ENCODE measurements around the gene KATNB1.

KATNB1 gene

DNA sequence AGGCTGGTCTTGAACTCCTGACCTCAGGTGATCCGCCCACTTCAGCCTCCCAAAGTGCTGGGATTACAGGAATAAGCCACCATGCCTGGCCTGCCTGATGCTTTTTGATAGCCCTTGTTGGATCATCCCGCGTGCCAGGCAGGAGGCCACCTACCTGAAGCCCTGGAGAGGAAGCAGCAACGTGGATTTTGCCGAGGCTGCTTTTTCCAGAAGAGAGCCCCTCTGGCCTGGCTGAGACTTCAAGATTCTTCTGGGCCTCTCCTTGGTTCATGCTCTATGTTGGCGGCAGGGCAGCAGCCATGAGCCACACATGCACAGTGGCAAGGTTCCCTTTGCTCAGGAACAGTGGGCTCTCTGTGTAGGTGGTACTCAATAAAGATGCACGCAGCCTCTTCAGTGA lies 11.5 kb downstream of the KATNB1 start:
- no peak for TF ChIP-seq BHLHE40 (IDR thresholded peaks at IDR 0.05; ENCODE audit: borderline replicate concordance)
- no peak for TF ChIP-seq ELF4 (IDR thresholded peaks at IDR 0.05)
- no peak for TF ChIP-seq CTBP1 (IDR thresholded peaks at IDR 0.05; ENCODE audit: borderline replicate concordance)
- TF ChIP-seq ZNF384 (IDR thresholded peaks at IDR 0.05) = no peak
- no peak for TF ChIP-seq LEF1 (IDR thresholded peaks at IDR 0.05; ENCODE audit: borderline replicate concordance)
- no peak for TF ChIP-seq FOXM1 (IDR thresholded peaks at IDR 0.05; ENCODE audit: borderline replicate concordance)
- TF ChIP-seq FOXA1 (IDR thresholded peaks at IDR 0.05) = no peak
- no peak for TF ChIP-seq L3MBTL2 (conservative IDR thresholded peaks at IDR 0.05)
- no peak for TF ChIP-seq NFRKB (IDR thresholded peaks at IDR 0.05)
- no peak for TF ChIP-seq FOXK2 (IDR thresholded peaks at IDR 0.05)
- no peak for TF ChIP-seq SUZ12 (IDR thresholded peaks at IDR 0.05)
- no peak for TF ChIP-seq ARNT (IDR thresholded peaks at IDR 0.05)
- no peak for TF ChIP-seq TARDBP (IDR thresholded peaks at IDR 0.05)
- TF ChIP-seq, protein P1, sequence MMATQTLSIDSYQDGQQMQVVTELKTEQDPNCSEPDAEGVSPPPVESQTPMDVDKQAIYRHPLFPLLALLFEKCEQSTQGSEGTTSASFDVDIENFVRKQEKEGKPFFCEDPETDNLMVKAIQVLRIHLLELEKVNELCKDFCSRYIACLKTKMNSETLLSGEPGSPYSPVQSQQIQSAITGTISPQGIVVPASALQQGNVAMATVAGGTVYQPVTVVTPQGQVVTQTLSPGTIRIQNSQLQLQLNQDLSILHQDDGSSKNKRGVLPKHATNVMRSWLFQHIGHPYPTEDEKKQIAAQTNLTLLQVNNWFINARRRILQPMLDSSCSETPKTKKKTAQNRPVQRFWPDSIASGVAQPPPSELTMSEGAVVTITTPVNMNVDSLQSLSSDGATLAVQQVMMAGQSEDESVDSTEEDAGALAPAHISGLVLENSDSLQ (IDR thresholded peaks at IDR 0.05) = no peak
- TF ChIP-seq SP1 (IDR thresholded peaks at IDR 0.05) = no peak
- no peak for TF ChIP-seq HDGF (IDR thresholded peaks at IDR 0.05; ENCODE audit: borderline replicate concordance)
- CTCF ChIA-PET = no interaction called here
- POLR2A ChIA-PET = no interaction called here
- no peak for DNase-seq (ENCODE audit: extremely low spot score)

DNA sequence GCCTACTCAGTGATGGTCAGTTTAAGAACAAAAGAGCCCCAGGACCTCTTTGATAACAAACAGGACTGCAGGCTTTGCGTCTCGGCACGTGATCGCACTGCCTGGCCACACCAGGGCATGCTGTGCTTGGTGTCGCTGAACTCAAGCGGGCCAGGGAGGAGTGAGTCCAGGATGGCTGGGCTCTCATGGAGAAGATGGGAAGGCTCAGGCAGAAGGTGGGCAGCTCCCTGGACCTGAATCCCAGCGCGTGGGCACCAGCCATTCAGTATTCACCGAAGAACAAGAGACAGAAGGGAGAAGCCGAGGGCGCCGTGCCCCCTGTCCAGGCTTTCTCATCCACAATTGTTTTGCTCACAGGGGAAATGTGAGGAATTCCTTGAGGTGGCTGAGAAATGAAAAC lies 11.9 kb downstream of the KATNB1 start:
- no peak for DNase-seq (ENCODE audit: extremely low spot score)
- POLR2A ChIA-PET = interaction anchor here (1.5 kb wide), 1 partner anchor 12 kb away, joined by 4 read pairs; the partner anchor contains the start of gene KATNB1
- TF ChIP-seq, protein P1 (IDR thresholded peaks at IDR 0.05) = no peak
- TF ChIP-seq LEF1 (IDR thresholded peaks at IDR 0.05; ENCODE audit: borderline replicate concordance) (no peak), ZNF384 (IDR thresholded peaks at IDR 0.05) (no peak), SP1 (IDR thresholded peaks at IDR 0.05) (no peak), BHLHE40 (IDR thresholded peaks at IDR 0.05; ENCODE audit: borderline replicate concordance) (no peak), HDGF (IDR thresholded peaks at IDR 0.05; ENCODE audit: borderline replicate concordance) (no peak), SUZ12 (IDR thresholded peaks at IDR 0.05) (no peak), FOXA1 (IDR thresholded peaks at IDR 0.05) (no peak), L3MBTL2 (conservative IDR thresholded peaks at IDR 0.05) (no peak), ARNT (IDR thresholded peaks at IDR 0.05) (no peak), FOXM1 (IDR thresholded peaks at IDR 0.05; ENCODE audit: borderline replicate concordance) (no peak), TARDBP (IDR thresholded peaks at IDR 0.05) (no peak), CTBP1 (IDR thresholded peaks at IDR 0.05; ENCODE audit: borderline replicate concordance) (no peak), FOXK2 (IDR thresholded peaks at IDR 0.05) (no peak), ELF4 (IDR thresholded peaks at IDR 0.05) (no peak), NFRKB (IDR thresholded peaks at IDR 0.05) (no peak)
- CTCF ChIA-PET = interaction anchor here (1.8 kb wide), 1 partner anchor 10 kb away, joined by 6 read pairs; no protein-coding TSS in a partner anchor

DNA sequence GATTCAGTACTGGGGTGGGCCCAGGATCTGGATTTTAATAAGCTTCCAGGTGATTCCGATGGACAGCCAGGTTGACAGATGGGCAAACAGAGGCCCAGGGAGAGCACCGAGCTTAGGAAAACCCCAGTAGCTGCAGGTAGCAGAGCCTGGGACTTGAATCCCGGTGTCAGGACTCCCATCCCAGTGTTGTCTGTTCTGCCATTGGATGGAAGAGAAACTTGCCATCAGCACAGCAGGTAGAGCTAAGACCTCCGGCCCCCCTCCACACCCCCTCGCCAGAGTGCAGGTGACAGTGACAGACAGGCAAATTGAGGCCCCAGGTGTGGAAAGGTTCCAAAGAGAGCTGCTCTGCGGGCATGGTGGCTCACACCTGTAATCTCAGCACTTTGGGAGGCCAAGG lies 12.4 kb downstream of the KATNB1 start:
- ChIA-PET CTCF (interaction anchor here (1.8 kb wide), 1 partner anchor 9 kb away, joined by 6 read pairs; no protein-coding TSS in a partner anchor), POLR2A (interaction anchor here (1.5 kb wide), 1 partner anchor 13 kb away, joined by 4 read pairs; the partner anchor contains the start of gene KATNB1)
- DNase-seq (ENCODE audit: extremely low spot score) = no peak
- TF ChIP-seq ELF4 (IDR thresholded peaks at IDR 0.05) = no peak
- no peak for TF ChIP-seq SUZ12 (IDR thresholded peaks at IDR 0.05)
- no peak for TF ChIP-seq LEF1 (IDR thresholded peaks at IDR 0.05; ENCODE audit: borderline replicate concordance)
- TF ChIP-seq, protein P1 (IDR thresholded peaks at IDR 0.05) = no peak

DNA sequence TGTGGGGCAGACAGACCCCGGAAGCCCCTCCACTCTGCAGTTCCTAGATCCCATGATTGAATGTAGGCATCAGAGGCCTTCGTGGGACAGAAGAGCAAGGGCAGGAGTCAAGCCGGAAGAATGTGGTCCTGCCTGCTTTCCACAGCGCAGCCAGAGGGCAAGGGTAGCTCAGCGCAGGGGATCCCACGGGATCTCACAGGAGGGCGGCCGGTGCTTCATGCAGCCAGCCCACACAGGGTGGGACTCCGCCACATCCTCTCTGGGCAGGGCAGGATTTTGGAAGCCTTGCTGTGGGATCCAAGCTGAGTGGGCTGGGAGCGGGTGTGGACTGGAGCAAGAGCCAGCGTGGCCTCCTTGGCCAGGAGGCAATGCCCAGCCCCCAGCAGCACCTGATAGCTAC lies 13.0 kb downstream of the KATNB1 start:
- DNase-seq (ENCODE audit: extremely low spot score) = no peak
- TF ChIP-seq SUZ12 (IDR thresholded peaks at IDR 0.05) (no peak), L3MBTL2 (conservative IDR thresholded peaks at IDR 0.05) (no peak), HDGF (IDR thresholded peaks at IDR 0.05; ENCODE audit: borderline replicate concordance) (no peak), ZNF384 (IDR thresholded peaks at IDR 0.05) (no peak), TARDBP (IDR thresholded peaks at IDR 0.05) (no peak), FOXA1 (IDR thresholded peaks at IDR 0.05) (no peak), ARNT (IDR thresholded peaks at IDR 0.05) (no peak), SP1 (IDR thresholded peaks at IDR 0.05) (no peak), NFRKB (IDR thresholded peaks at IDR 0.05) (no peak), LEF1 (IDR thresholded peaks at IDR 0.05; ENCODE audit: borderline replicate concordance) (no peak), CTBP1 (IDR thresholded peaks at IDR 0.05; ENCODE audit: borderline replicate concordance) (no peak)
- CTCF ChIA-PET = interaction anchor here (1.8 kb wide), 1 partner anchor 9 kb away, joined by 6 read pairs; no protein-coding TSS in a partner anchor
- POLR2A ChIA-PET = interaction anchor here (1.5 kb wide), 1 partner anchor 13 kb away, joined by 4 read pairs; the partner anchor contains the start of gene KATNB1

DNA sequence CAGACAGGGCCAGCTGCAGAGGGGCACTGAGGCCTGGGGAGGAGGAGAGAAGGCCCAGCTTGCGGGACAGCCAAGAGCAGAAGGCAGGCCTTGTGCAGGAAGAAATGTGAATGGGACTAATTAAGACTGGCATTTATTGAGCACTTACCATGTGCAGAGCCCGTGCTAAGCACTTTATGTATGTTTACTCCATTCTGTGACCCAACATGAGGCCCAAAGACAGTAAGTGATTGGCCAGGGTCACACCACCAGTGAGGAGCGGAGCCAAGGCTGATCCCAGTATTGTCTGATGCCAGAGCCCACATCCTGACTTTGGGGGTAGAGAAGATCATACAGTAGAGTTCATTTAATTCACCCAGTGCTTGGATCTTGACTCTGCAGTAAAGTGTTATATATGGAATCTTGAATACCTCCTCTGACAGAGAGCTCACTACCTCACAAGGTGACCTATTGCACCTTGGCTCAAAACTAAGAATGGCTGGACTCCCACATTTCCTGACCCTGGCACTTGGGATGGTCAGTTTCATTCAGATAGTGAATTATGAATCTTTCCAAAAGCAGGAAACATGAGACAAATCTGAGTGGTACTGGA lies 13.6 kb downstream of the KATNB1 start:
- ChIA-PET CTCF (interaction anchor here (1.8 kb wide), 1 partner anchor 8 kb away, joined by 6 read pairs; no protein-coding TSS in a partner anchor), POLR2A (interaction anchor here (1.5 kb wide), 1 partner anchor 14 kb away, joined by 4 read pairs; the partner anchor contains the start of gene KATNB1)
- no peak for DNase-seq (ENCODE audit: extremely low spot score)
- TF ChIP-seq L3MBTL2 (conservative IDR thresholded peaks at IDR 0.05) = no peak
- TF ChIP-seq FOXM1 (IDR thresholded peaks at IDR 0.05; ENCODE audit: borderline replicate concordance) = no peak
- TF ChIP-seq ARNT (IDR thresholded peaks at IDR 0.05) = no peak

DNA sequence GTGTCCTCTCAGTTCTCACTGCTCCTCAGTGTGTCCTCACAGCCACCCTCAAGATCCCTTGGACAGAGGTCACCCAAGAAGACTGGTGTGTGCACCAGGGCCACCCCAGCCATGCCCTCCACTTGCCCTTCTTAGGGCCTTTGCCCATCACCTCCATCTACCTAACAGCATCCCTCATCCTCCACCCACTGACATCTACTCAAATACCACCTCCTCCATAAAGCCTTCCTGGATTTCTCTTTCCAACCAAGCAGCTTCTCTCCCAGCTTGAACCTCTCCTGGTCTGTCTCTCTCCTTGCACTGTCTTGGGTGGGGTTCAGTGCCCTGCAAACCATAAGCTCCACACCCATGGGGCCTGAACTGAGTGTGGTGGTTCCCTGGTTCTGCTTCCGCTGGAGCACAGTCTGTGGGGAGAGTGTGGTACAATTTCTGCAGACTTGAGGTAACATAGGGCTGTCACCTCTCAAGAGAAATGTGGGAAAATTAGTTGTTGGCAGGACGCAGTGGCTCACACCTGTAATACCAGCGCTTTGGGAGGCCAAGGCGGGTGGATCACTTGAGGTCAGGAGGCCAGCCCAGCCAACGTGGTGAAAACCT lies 14.4 kb downstream of the KATNB1 start:
- POLR2A ChIA-PET = no interaction called here
- no peak for DNase-seq (ENCODE audit: extremely low spot score)
- no peak for TF ChIP-seq HDGF (IDR thresholded peaks at IDR 0.05; ENCODE audit: borderline replicate concordance)
- TF ChIP-seq L3MBTL2 (conservative IDR thresholded peaks at IDR 0.05) = no peak
- no peak for TF ChIP-seq ZNF384 (IDR thresholded peaks at IDR 0.05)
- no peak for TF ChIP-seq FOXM1 (IDR thresholded peaks at IDR 0.05; ENCODE audit: borderline replicate concordance)
- no peak for TF ChIP-seq FOXK2 (IDR thresholded peaks at IDR 0.05)
- no peak for TF ChIP-seq SUZ12 (IDR thresholded peaks at IDR 0.05)
- TF ChIP-seq ARNT (IDR thresholded peaks at IDR 0.05) = no peak
- no peak for TF ChIP-seq BHLHE40 (IDR thresholded peaks at IDR 0.05; ENCODE audit: borderline replicate concordance)
- no peak for TF ChIP-seq CTBP1 (IDR thresholded peaks at IDR 0.05; ENCODE audit: borderline replicate concordance)
- TF ChIP-seq SP1 (IDR thresholded peaks at IDR 0.05) = no peak
- TF ChIP-seq, protein P1 (IDR thresholded peaks at IDR 0.05) = no peak
- no peak for TF ChIP-seq TARDBP (IDR thresholded peaks at IDR 0.05)
- TF ChIP-seq NFRKB (IDR thresholded peaks at IDR 0.05) = no peak
- TF ChIP-seq FOXA1 (IDR thresholded peaks at IDR 0.05) = no peak
- TF ChIP-seq LEF1 (IDR thresholded peaks at IDR 0.05; ENCODE audit: borderline replicate concordance) = no peak
- TF ChIP-seq ELF4 (IDR thresholded peaks at IDR 0.05) = no peak
- CTCF ChIA-PET = no interaction called here

Measured in HEK293T (cell line).